Cerebellar nuclear complex (tissue), 1 donor: Measurements from ENCODE around the gene RNF125.

Source experiments
- DNase-seq, 2 experiments: peaks; one replicate each; lab custom pipeline; 2025; lab: John Stamatoyannopoulos, UW

Gene RNF125

GRCh38 chr18:32091325-32091723 is 72.7 kb downstream of the RNF125 start:
- DNase-seq, result no peak

DNA sequence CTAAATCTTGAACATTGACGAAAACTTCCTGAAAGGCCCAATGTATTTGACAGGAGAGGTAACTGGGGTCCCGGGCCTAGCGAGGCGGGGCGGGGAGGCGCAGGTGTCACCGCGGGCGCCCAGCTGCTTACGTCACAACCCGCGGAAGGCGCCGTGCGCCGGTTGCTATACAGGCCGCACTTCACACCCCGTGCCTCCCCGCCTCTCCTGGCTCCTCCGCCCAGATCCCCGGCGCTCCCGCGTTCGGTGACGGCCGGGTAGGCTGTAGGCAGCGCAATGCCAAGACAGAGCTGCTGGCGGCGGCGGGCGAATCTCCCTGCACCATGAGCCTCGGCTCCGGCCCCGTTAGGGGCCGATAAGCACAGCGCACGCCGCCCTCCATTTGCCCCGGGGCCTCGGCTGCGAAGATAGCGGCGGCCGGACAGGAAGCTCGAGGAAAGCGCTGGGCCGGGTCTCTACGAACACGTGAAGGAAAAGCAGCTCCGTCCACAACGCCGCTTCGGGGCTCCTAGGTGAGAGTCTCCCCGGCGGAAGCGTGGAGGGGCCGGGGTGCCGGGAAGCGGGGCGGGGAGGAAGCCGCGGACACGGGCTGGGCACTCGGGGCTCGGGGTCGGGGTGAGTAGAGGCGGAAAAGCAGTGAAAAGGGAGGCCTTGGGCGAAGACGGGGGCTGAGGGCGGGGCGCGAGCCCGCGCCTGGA is 73.2 kb downstream of the RNF125 start, which contains the start of gene RNF138:
Gene RNF138 (plus strand): TSS at position 151 of the 698 bp plus-strand sequence. CDS start 903 bp downstream, outside the sequence.
- DNase-seq, result peak in 1 of 2 experiments; percentile 22

- peak; percentile 31 to 70 for DNase-seq
Observed at GRCh38 chr18:32092422-32093101, 73.9 kb downstream of the RNF125 start.

DNA sequence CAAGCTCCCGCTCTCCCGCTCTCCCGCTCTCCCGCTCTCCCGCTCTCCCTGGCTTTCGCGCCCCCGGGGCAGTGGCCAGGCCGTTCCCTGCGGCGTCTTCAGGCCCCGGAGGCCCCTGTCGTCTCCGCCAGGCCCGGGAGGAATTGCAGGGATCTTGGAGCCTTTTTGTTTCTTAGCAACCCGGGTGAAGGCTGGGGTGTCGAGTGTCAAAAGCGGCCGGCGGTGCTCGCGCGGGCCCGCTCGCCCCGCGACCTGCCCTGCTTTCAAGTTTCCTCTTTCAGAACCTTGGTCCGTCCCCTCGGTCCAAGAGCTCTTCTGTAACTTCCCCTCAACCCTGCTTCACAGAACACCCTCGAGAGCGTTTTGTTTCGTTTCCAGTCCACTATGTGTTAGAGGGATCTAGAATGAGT is 74.5 kb downstream of the RNF125 start:
- DNase-seq, result no peak

DNA sequence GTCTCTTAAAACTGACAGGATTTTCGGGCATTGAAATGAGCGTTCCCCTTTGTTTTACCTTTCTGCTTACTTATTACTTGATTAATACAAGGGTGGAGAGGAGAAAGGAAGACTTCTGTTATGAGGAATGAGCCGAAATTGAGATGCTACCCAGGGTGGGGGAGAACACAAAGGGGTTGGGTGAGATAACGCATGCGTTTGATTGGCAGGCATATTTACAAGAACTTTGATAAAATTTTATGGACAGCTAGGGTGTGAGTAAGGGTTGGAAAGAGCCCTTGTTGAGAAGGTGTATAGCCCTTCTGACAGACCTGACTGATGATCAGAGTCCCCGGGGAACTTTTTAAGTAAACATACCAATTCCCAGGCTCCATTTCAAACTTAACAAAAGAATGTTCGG is 74.9 kb downstream of the RNF125 start:
- no peak for DNase-seq

GRCh38 chr18:32095192-32095899 is 76.7 kb downstream of the RNF125 start:
- DNase-seq, result no peak

DNA sequence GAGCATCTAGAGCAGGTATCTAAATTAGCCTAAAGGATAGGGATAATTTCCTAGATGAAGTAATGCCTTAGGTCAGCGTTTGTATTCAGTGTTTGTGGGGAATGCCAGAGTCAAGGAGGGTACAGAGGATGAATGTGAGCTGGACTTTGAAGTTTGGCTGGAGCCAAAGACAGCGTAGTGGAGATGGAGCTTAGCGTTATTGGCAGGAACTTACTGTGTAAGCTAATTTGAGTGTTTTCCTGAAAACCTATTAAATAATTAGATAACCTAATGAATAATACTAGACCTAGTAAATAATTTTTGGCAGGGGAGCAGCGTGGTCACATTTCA is 77.2 kb downstream of the RNF125 start:
- DNase-seq, result no peak

- no peak for DNase-seq
Observed at GRCh38 chr18:32096946-32097345, 78.3 kb downstream of the RNF125 start.

- no peak for DNase-seq
Observed at GRCh38 chr18:32104516-32104915, 85.9 kb downstream of the RNF125 start.

DNA sequence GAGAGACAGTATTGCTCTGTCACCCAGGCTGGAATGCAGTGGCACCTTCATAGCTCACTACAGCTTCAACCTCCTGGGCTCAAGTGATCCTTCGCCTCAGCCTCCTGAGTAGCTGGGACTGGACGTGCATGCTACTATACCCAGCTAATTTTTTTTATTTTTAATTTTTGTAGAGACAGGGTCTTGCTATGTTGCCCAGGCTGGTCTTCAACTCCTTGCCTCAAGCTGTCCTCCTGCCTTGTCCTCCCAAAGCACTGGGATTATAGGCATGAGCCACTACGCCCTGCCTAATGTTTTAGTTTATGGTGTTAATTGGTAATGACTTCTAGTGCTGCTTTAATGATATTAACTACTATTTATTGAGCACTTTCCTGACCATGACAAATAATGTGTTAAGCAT is 91.4 kb downstream of the RNF125 start:
- no peak for DNase-seq

GRCh38 chr18:32111706-32112105 is 93.1 kb downstream of the RNF125 start:
- no peak for DNase-seq

DNA sequence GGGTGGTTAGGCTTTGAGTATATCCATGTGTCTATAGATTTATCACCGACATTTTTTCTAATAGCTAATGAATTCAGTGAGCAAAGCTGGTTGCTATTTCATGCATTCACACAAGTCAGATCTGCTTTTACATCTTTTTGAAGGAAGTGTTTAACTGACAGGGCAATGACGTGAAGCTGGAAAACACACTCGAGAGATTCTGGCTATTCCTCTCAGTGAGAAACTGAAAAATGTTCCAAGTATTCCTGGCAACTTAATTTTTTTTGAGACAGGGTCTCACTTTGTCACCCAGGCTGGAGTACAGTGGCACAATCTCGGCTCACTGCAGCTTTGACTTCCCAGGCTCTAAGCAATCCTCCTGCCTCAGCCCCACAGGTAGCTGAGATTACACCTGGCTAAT is 94.2 kb downstream of the RNF125 start:
- no peak for DNase-seq

- no peak for DNase-seq
Observed at GRCh38 chr18:32114293-32114942, 95.8 kb downstream of the RNF125 start.

DNA sequence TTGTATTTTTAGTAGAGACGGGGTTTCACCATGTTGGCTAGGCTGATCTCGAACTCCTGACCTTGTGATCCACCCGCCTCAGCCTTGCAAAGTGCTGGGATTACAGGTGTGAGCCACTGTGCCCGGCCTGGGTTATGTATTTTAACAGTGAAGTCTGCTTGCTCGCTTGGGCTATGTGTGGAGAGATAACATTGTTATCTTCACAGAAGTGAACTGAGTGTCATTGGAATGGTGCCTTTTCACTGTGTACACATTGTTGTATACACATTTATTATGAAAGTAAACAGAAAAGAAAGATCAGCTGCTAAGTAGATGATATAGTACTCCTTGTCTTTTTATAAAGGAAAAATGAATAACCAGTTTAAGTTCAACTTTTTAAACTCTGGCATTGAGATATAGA is 103.4 kb downstream of the RNF125 start:
- DNase-seq, result no peak
